Stimulated activated CD8-positive, alpha-beta memory T cell treated with anti-CD3 and anti-CD28 coated beads, Interleukin-12 subunit alpha, Interleukin-12 subunit beta, amount 100 ng/mL, for 4 hours (primary cell): ENCODE results near the gene KRTAP5-3.
"Not testable (repeated sequence)": the region's sequence is repeated elsewhere in the genome, so short reads cannot be mapped to it uniquely, and the experiment has no call there.

Experiments
- DNase-seq: peaks from one replicate; pipeline ENCODE4 v3.0.0-alpha.2; 2020; ENCODE audit warnings: low read depth

The KRTAP5-3 gene

GRCh38 chr11:1608363-1608762, at the start of gene KRTAP5-3:
Gene KRTAP5-3, minus strand, starts transcription at chr11:1608463. Its CDS starts 78 bp downstream, at chr11:1608385.
- no peak for DNase-seq

- no peak for DNase-seq
Measured at GRCh38 chr11:1656670-1657069, 48.4 kb upstream of the KRTAP5-3 start.

GRCh38 chr11:1656061-1656441, 47.8 kb upstream of the KRTAP5-3 start:
- DNase-seq: no peak

GRCh38 chr11:1655168-1656060, 47.2 kb upstream of the KRTAP5-3 start:
- DNase-seq: no peak

GRCh38 chr11:1654388-1655167, 46.3 kb upstream of the KRTAP5-3 start:
- no peak for DNase-seq

- DNase-seq: no peak
Measured at GRCh38 chr11:1653541-1654387, 45.5 kb upstream of the KRTAP5-3 start.

GRCh38 chr11:1652771-1653540, 44.7 kb upstream of the KRTAP5-3 start:
- DNase-seq: peak; percentile 56

GRCh38 chr11:1652442-1652770, 44.1 kb upstream of the KRTAP5-3 start:
- DNase-seq: no peak

- no peak for DNase-seq
Measured at GRCh38 chr11:1652026-1652425, 43.8 kb upstream of the KRTAP5-3 start.

GRCh38 chr11:1651411-1651980, 43.2 kb upstream of the KRTAP5-3 start:
- DNase-seq: no peak

GRCh38 chr11:1650918-1651262, 42.6 kb upstream of the KRTAP5-3 start:
- no peak for DNase-seq

GRCh38 chr11:1650034-1650917, 42.0 kb upstream of the KRTAP5-3 start:
- no peak for DNase-seq

GRCh38 chr11:1648653-1649420, 40.6 kb upstream of the KRTAP5-3 start:
- DNase-seq: no peak

GRCh38 chr11:1647901-1648652, 39.8 kb upstream of the KRTAP5-3 start:
- no peak for DNase-seq

GRCh38 chr11:1646540-1646939, 38.3 kb upstream of the KRTAP5-3 start:
- not testable (repeated sequence) for DNase-seq

- no peak for DNase-seq
Measured at GRCh38 chr11:1645357-1645821, 37.1 kb upstream of the KRTAP5-3 start.

GRCh38 chr11:1644601-1645356, 36.5 kb upstream of the KRTAP5-3 start:
- DNase-seq: no peak

GRCh38 chr11:1643146-1643690, 35.0 kb upstream of the KRTAP5-3 start:
- no peak for DNase-seq
